ENCODE results near the gene SLC35G3. TPM values are rescaled to one million over a fixed set of nuclear protein-coding genes. Genes with fewer than 3 reads are reported as not detected.

Gene SLC35G3
- total and polyA plus RNA-seq, 8 donors: 0.12 TPM; not detected in 7

DNA sequence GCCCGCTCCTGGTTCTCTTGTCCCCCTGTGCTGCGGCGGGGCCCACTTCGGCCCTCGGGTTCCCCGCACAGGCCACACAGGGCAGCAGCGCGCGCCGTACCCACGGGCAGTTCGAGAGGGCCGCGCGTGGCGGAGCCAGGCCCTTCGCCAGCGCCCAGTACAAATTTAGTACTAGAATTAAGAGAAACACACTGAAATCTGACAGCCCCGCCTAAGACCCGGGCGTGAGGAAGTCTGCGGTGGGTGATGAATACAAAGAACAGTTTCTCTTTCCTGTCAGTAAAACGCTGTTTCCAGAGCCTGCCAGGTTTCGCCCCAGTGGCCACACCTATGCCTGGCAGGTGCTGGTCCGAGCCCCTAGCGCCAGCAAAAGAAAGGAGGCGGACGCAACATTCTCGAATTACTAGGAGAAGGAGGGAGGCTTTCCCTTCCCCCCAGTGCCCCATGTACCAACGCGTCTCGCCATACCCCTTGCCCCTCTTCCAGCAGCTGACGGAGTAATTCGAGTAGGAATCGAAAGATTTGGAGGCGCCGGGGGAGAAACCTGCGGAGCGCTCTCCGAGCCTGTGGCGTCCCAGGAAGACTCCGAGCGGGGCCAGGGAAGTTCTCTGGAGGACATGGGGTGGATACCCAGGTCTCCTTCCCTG is 48.1 kb upstream of the SLC35G3 start:
- intact Hi-C loops (cut with DNase I; ENCODE audit: low total_unique reads): no loop called here
- H3K4me3 ChIP-seq: peak overlapping the region; percentile 61 to 92 (median 70)
- no peaks in the 10 kb centered on the region for H3K9me3 ChIP-seq
- peak; percentile 85 to 94 for DNase-seq
- H3K36me3 ChIP-seq: peaks cover 0 to 3% (median 0%) of the 10 kb centered on the region in 4 donors
- WGBS, 5 donors: 0 to 1% (median 1%) methylated on average over 42 to 43 of the region's 43 CpGs
- no peaks in the 10 kb centered on the region for H3K27me3 ChIP-seq
- peak overlapping the region; percentile 85 to 99 (median 96) for H3K27ac ChIP-seq
- peaks cover 23 to 59% (median 35%) of the 10 kb centered on the region in 4 donors for H3K4me1 ChIP-seq
- peak in 2 of 3 donors; percentile 66 to 75 for TF ChIP-seq POLR2AphosphoS5 (IDR thresholded peaks at IDR 0.05)
- no peak for TF ChIP-seq EP300 (IDR thresholded peaks at IDR 0.05)
- TF ChIP-seq, protein P1, sequence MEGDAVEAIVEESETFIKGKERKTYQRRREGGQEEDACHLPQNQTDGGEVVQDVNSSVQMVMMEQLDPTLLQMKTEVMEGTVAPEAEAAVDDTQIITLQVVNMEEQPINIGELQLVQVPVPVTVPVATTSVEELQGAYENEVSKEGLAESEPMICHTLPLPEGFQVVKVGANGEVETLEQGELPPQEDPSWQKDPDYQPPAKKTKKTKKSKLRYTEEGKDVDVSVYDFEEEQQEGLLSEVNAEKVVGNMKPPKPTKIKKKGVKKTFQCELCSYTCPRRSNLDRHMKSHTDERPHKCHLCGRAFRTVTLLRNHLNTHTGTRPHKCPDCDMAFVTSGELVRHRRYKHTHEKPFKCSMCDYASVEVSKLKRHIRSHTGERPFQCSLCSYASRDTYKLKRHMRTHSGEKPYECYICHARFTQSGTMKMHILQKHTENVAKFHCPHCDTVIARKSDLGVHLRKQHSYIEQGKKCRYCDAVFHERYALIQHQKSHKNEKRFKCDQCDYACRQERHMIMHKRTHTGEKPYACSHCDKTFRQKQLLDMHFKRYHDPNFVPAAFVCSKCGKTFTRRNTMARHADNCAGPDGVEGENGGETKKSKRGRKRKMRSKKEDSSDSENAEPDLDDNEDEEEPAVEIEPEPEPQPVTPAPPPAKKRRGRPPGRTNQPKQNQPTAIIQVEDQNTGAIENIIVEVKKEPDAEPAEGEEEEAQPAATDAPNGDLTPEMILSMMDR (IDR thresholded peaks at IDR 0.05): peak in 4 of 7 experiments; percentile 36 to 60 (median 48)
- no peak for TF ChIP-seq POLR2A (IDR thresholded peaks at IDR 0.05)

DNA sequence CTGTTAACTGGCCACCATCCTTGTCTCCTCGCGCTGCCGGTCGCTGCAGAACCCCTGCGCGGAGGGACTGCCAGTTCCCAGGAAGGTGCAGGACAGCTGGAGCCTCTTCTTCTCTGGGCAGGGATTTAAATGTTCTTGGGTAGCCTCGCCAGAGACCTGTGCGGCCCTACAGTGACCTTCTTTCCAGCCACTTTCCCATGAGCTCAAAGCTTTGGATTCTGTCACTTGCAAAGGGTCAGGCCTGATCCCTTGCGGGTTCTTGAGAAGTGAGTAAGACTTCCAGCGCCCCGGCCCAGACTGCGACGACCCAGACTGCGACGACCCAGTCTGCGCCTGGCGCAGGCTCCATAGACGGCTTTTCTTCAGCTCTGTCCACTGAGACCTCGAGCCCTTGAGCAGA is 47.3 kb upstream of the SLC35G3 start:
- no peaks in the 10 kb centered on the region for H3K27me3 ChIP-seq
- peak overlapping the region; percentile 61 to 92 (median 70) for H3K4me3 ChIP-seq
- no peaks in the 10 kb centered on the region for H3K9me3 ChIP-seq
- peak in 1 of 2 donors; percentile 12 for DNase-seq
- H3K36me3 ChIP-seq: no peaks in the 10 kb centered on the region
- TF ChIP-seq EP300 (IDR thresholded peaks at IDR 0.05) (no peak), POLR2A (IDR thresholded peaks at IDR 0.05) (no peak), POLR2AphosphoS5 (IDR thresholded peaks at IDR 0.05) (no peak)
- TF ChIP-seq, protein P1 (IDR thresholded peaks at IDR 0.05): no peak
- whole genome bisulfite sequencing, 5 donors: 76 to 89% (median 78%) methylated on average over 19 of the region's 19 CpGs
- intact Hi-C loops (cut with DNase I; ENCODE audit: low total_unique reads): no loop called here
- peaks cover 23 to 51% (median 32%) of the 10 kb centered on the region in 4 donors for H3K4me1 ChIP-seq
- H3K27ac ChIP-seq: peak overlapping the region; percentile 85 to 99 (median 96)

DNA sequence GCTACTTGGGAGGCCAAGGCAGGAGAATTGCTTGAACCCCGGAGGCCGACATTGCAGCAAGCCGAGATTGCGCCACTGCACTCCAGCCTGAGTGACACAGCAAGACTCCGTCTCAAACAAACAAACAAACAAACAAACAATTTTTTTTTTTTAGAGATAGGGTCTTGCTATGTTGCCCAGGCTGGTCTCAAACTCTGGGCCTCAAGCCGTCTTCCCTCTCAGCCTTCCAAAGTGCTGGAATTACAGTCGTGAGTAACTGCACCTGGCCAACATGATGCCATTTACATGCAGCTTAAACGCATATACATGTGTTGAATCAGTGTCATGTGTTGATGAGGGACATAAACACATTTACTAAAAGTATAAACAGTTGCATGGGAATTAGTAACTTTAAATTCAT is 46.7 kb upstream of the SLC35G3 start:
- intact Hi-C loops (cut with DNase I; ENCODE audit: low total_unique reads): no loop called here
- TF ChIP-seq POLR2AphosphoS5 (IDR thresholded peaks at IDR 0.05): no peak
- no peak for TF ChIP-seq EP300 (IDR thresholded peaks at IDR 0.05)
- TF ChIP-seq, protein P1 (IDR thresholded peaks at IDR 0.05): no peak
- TF ChIP-seq POLR2A (IDR thresholded peaks at IDR 0.05): no peak
- H3K4me1 ChIP-seq: peaks cover 23 to 45% (median 29%) of the 10 kb centered on the region in 4 donors
- no peaks in the 10 kb centered on the region for H3K27me3 ChIP-seq
- no peaks in the 10 kb centered on the region for H3K36me3 ChIP-seq
- DNase-seq: no peak
- no peak overlapping the region for H3K27ac ChIP-seq
- peak overlapping the region in 1 of 4 donors; percentile 92 for H3K4me3 ChIP-seq
- 92 to 97% (median 95%) methylated on average over 8 of the region's 8 CpGs for WGBS, 5 donors
- H3K9me3 ChIP-seq: no peaks in the 10 kb centered on the region

DNA sequence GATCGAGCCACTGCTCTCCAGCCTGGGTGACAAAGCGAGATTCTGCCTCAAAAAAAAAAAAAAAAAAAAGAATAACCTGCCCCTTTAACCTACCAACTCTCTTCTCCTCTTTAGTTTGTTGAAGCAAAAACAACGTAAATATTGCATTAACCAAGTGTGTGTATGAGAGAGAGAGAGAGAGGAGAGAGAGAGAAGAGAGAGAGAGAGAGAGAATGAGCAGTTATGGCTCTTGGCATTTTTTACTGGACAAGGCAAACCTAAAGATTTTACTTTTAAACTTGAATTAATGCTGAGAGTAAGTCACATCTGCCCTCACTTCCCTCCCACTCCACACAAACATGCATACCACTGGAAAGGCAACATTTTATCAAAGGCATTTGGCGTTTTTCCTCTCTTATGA is 45.6 kb upstream of the SLC35G3 start:
- Histone ChIP-seq H3K4me3 (no peak overlapping the region), H3K4me1 (peaks cover 15 to 34% (median 24%) of the 10 kb centered on the region in 4 donors), H3K27ac (no peak overlapping the region), H3K9me3 (no peaks in the 10 kb centered on the region), H3K27me3 (no peaks in the 10 kb centered on the region), H3K36me3 (no peaks in the 10 kb centered on the region)
- DNase-seq: no peak
- intact Hi-C loops (cut with DNase I; ENCODE audit: low total_unique reads): no loop called here
- 58 to 70% (median 64%) methylated on average over 4 of the region's 4 CpGs for WGBS, 5 donors
- no peak for TF ChIP-seq POLR2AphosphoS5 (IDR thresholded peaks at IDR 0.05)
- TF ChIP-seq, protein P1 (IDR thresholded peaks at IDR 0.05): no peak
- TF ChIP-seq EP300 (IDR thresholded peaks at IDR 0.05): no peak
- TF ChIP-seq POLR2A (IDR thresholded peaks at IDR 0.05): no peak

Measured in stomach (tissue), 9 donors.